A549 (cell line): ENCODE measurements around the gene NCOA7.

ENCODE experiments used
- NR3C1 ChIP-seq: fragments of >200 bp; sonication (Bioruptor Twin); formaldehyde crosslinking; IDR thresholded peaks from 3 replicates; pipeline ENCODE4 v1.6.1; 2017
- POLR2A ChIP-seq: IDR thresholded peaks from 2 replicates; pipeline ENCODE4 v1.6.1; 2012; ENCODE audit warnings: mild to moderate bottlenecking, low read length
- TF ChIP-seq, protein P1 (sequence below): fragments of >200 bp; sonication (Bioruptor Twin); formaldehyde crosslinking; IDR thresholded peaks from 3 replicates; pipeline ENCODE4 v1.5.1; 2016
- TF ChIP-seq, protein P2 (sequence below): IDR thresholded peaks from 2 replicates; pipeline ENCODE4 v1.6.1; 2012; ENCODE audit warnings: low read depth, borderline replicate concordance

DNA sequence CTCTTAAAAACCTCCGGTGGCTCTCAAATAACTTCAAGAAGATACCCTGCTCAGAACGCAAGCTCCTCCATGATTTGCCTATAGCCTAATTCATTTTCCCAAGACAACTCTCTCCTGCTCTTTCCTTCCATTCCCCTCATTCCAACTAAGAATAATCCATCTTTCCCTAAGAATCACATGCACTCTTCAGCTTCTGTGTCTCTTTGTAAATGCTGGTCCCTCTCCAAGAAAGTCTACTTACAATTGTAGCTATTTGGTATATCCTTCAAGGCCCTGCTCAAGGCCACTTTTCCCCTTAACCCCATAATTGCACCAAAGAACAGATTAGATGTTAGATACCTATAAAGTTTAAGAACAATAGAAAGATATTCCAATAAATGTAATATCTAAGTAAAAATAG, 48.7 kb upstream of the NCOA7 start:
- TF ChIP-seq, protein P1, sequence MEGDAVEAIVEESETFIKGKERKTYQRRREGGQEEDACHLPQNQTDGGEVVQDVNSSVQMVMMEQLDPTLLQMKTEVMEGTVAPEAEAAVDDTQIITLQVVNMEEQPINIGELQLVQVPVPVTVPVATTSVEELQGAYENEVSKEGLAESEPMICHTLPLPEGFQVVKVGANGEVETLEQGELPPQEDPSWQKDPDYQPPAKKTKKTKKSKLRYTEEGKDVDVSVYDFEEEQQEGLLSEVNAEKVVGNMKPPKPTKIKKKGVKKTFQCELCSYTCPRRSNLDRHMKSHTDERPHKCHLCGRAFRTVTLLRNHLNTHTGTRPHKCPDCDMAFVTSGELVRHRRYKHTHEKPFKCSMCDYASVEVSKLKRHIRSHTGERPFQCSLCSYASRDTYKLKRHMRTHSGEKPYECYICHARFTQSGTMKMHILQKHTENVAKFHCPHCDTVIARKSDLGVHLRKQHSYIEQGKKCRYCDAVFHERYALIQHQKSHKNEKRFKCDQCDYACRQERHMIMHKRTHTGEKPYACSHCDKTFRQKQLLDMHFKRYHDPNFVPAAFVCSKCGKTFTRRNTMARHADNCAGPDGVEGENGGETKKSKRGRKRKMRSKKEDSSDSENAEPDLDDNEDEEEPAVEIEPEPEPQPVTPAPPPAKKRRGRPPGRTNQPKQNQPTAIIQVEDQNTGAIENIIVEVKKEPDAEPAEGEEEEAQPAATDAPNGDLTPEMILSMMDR = no peak
- TF ChIP-seq NR3C1 (no peak), POLR2A (no peak)
- TF ChIP-seq, protein P2, sequence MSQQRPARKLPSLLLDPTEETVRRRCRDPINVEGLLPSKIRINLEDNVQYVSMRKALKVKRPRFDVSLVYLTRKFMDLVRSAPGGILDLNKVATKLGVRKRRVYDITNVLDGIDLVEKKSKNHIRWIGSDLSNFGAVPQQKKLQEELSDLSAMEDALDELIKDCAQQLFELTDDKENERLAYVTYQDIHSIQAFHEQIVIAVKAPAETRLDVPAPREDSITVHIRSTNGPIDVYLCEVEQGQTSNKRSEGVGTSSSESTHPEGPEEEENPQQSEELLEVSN = no peak
